Activated gamma-delta T cell treated with Interleukin-2 at 50 U/mL for 16 hours (primary cell): ENCODE data around the gene GHRH.

Source experiments
- DNase-seq: peaks from one replicate; pipeline ENCODE4 v3.0.0-alpha.2; 2020

Gene GHRH

GRCh38 chr20:37202267-37202943 lies 59.2 kb downstream of the GHRH start:
- no peak for DNase-seq

DNA sequence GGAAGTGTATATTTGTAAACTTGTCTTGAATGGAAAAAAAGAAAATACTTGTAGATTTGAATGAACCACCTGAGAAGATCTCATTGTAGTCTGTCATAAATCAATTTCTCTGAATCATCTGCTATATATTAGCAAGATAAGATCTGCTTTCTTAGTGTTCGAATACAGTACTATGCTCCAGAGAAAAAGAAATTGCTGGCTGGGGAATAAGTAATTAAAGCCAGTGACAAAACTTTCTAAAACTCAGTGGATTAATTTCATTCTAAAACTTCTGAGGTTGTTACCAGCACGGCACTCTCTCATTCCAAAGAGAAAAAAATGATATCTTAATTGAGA lies 59.8 kb downstream of the GHRH start:
- no peak for DNase-seq
